ENCODE data around the gene ISOC1.

ISOC1 gene

GRCh38 chr5:129120158-129120581 is 25.6 kb downstream of the ISOC1 start:
- no peak for DNase-seq (ENCODE audit: low read depth)
- H3K4me3 ChIP-seq (ENCODE audit: control insufficient read depth, low read depth, low read length): no peak overlapping the region
- TF ChIP-seq CTCF (conservative IDR thresholded peaks at IDR 0.05; ENCODE audit: control insufficient read depth, insufficient read depth, low read depth, low read length): no peak

- H3K4me3 ChIP-seq (ENCODE audit: control insufficient read depth, low read depth, low read length): no peak overlapping the region
- DNase-seq (ENCODE audit: low read depth): no peak
- TF ChIP-seq CTCF (conservative IDR thresholded peaks at IDR 0.05; ENCODE audit: control insufficient read depth, insufficient read depth, low read depth, low read length): no peak
These were observed 28.0 kb downstream of the ISOC1 start for GRCh38 chr5:129122560-129122959.

- DNase-seq (ENCODE audit: low read depth): no peak
- no peak for TF ChIP-seq CTCF (conservative IDR thresholded peaks at IDR 0.05; ENCODE audit: control insufficient read depth, insufficient read depth, low read depth, low read length)
These were observed 30.1 kb downstream of the ISOC1 start for GRCh38 chr5:129124608-129125007.

GRCh38 chr5:129125819-129126218 is 31.3 kb downstream of the ISOC1 start:
- no peak for DNase-seq (ENCODE audit: low read depth)
- TF ChIP-seq CTCF (conservative IDR thresholded peaks at IDR 0.05; ENCODE audit: control insufficient read depth, insufficient read depth, low read depth, low read length): peak; percentile 2
- no peak overlapping the region for H3K4me3 ChIP-seq (ENCODE audit: control insufficient read depth, low read depth, low read length)

More at GRCh38 chr5:129124608-129125007, 30.1 kb downstream of the ISOC1 start:
- H3K4me3 ChIP-seq (ENCODE audit: control insufficient read depth, low read depth, low read length): no peak overlapping the region

- no peak for TF ChIP-seq CTCF (conservative IDR thresholded peaks at IDR 0.05; ENCODE audit: control insufficient read depth, insufficient read depth, low read depth, low read length)
These were observed 39.0 kb downstream of the ISOC1 start for GRCh38 chr5:129133553-129133952.

GRCh38 chr5:129135633-129136032 is 41.1 kb downstream of the ISOC1 start:
- TF ChIP-seq CTCF (conservative IDR thresholded peaks at IDR 0.05; ENCODE audit: control insufficient read depth, insufficient read depth, low read depth, low read length): no peak
- no peak for DNase-seq (ENCODE audit: low read depth)
- H3K4me3 ChIP-seq (ENCODE audit: control insufficient read depth, low read depth, low read length): no peak overlapping the region

More at GRCh38 chr5:129133553-129133952, 39.0 kb downstream of the ISOC1 start:
- no peak overlapping the region for H3K4me3 ChIP-seq (ENCODE audit: control insufficient read depth, low read depth, low read length)
- DNase-seq (ENCODE audit: low read depth): no peak

DNA sequence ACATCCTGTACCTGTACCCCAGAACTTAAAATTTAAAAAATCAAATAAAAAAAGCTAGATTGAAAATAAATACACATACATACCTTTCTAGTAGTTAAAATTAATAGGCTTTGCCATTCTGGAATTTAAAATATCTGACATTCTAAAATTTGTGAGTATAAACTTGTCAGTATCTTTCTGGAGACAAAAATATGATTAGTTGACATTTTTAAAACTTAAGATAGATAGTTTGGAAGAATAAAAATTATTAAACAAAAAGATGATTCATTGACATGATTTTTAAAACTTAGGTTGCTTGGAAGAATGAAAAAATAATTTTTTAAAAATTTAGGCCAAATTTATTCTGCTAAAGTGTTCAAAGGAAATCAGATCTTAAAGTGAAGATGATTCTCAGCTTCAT is 43.1 kb downstream of the ISOC1 start:
- no peak for TF ChIP-seq CTCF (conservative IDR thresholded peaks at IDR 0.05; ENCODE audit: control insufficient read depth, insufficient read depth, low read depth, low read length)
- no peak for DNase-seq (ENCODE audit: low read depth)
- H3K4me3 ChIP-seq (ENCODE audit: control insufficient read depth, low read depth, low read length): no peak overlapping the region
